Gastrocnemius medialis (tissue), 4 donors: ENCODE data around the gene MCM5. TPM values are rescaled to one million over a fixed set of nuclear protein-coding genes. Genes with fewer than 3 reads are reported as not detected.

ENCODE experiments used
- ATAC-seq, 2 donors: fragments of 150-250 bp; one replicate each; pipeline ENCODE4 v1.9.1; 2016
- DNase-seq, 2 donors: peaks; one replicate each; pipeline ENCODE4 v3.0.0-alpha.2; 2019
- H3K27ac ChIP-seq, 4 donors: fragments of 200-600 bp; sonication (generic); 1 replicate in 1 of 4; 2 replicates in 3 of 4; pipeline ENCODE4 v1.5.1; 2016 to 2018; ENCODE audit warnings: mild to moderate bottlenecking in 2 of 4, moderate library complexity in 1 of 4
- H3K27me3 ChIP-seq, 3 donors: fragments of 200-600 bp; sonication (generic) in 2 of 3; 1 replicate in 1 of 3; 2 replicates in 2 of 3; pipeline versions ENCODE4 v1.5.1 to v1.6.0; 2016 to 2019; ENCODE audit warnings: mild to moderate bottlenecking in 1 of 3, moderate library complexity in 1 of 3
- H3K36me3 ChIP-seq, 2 donors: fragments of 200-600 bp; sonication (generic) in 1 of 2; one replicate each; pipeline ENCODE4 v1.5.1; 2017 to 2018
- H3K4me1 ChIP-seq, 2 donors: fragments of 200-600 bp; sonication (generic) in 1 of 2; one replicate each; pipeline ENCODE4 v1.5.1; 2016 to 2017; ENCODE audit warnings: mild to moderate bottlenecking in 2 of 2
- H3K4me3 ChIP-seq, 4 donors: fragments of 200-600 bp; sonication (generic) in 3 of 4; 1 replicate in 1 of 4; 2 replicates in 3 of 4; pipeline ENCODE4 v1.5.1; 2016 to 2019; ENCODE audit warnings: mild to moderate bottlenecking in 2 of 4
- H3K9me3 ChIP-seq, 3 donors: fragments of 200-600 bp; sonication (generic) in 2 of 3; 1 replicate in 1 of 3; 2 replicates in 2 of 3; pipeline ENCODE4 v1.5.1; 2016 to 2019
- POLR2A ChIP-seq, 2 donors: fragments of 450-650 bp; IDR thresholded peaks; one replicate each; pipeline ENCODE4 v1.6.1; 2017; ENCODE audit warnings: antibody characterized with exemption in 2 of 2, mild to moderate bottlenecking in 2 of 2, moderate library complexity in 2 of 2
- in situ Hi-C, 4 donors: fragments of 200-750 bp; cut with MboI; loops; one replicate each; pipeline versions ENCODE4 v1.15.0 to v1.8.0; 2017; ENCODE audit warnings: low sequenced_read_pairs in 4 of 4
- intact Hi-C: fragments of 100-400 bp; cut with DNase I; formaldehyde crosslinking; loops from one replicate; pipeline ENCODE4 v1.15.1; 2023; ENCODE audit warnings: low total_unique reads
- total RNA-seq, 4 donors: library from RNA; depleted of rRNA; stranded (reverse); fragments of >200 nt; gene quantifications; one replicate each; pipeline versions ENCODE4 v1.1.0 to v1.2.3, GENCODE V29; 2016
- TF ChIP-seq, protein P1 (sequence below), 5 experiments: fragments of 450-650 bp in 3 of 5; fragments of 200-600 bp in 2 of 5; sonication (generic) in 2 of 5; IDR thresholded peaks in 4 of 5; conservative IDR thresholded peaks in 1 of 5; 1 replicate in 4 of 5; 2 replicates in 1 of 5; pipeline ENCODE4 v1.5.1; 2016 to 2019; ENCODE audit warnings: antibody characterized with exemption in 5 of 5, mild to moderate bottlenecking in 3 of 5, moderate library complexity in 3 of 5

MCM5 gene
- total RNA-seq, 4 donors from 2014 or later = 7.1 to 19.3 (median 14.9) TPM

DNA sequence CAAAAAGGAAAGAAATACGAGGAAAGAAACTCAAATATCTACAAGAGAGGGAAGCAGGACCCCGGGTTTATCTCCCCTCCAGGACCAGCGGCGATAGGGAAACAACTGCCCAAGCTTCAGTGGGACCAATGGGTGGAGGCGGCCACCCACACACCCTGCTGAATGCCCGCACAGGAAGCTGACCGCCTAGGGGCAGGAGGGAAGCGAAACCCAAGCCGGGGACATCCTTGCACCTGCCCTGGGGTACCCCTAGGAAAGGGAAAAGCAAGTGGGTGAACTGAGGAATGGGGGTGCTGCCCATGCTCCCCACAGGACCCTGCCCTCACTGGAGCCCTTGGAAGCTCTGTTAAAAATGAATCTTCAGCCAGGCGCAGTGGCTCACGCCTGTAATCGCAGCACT, 46.6 kb upstream of the MCM5 start:
- DNase-seq (no peak), ATAC-seq (no peak)
- peaks cover 16 to 24% of the 10 kb centered on the region in 2 donors for H3K4me1 ChIP-seq
- no peaks in the 10 kb centered on the region for H3K27me3 ChIP-seq
- no peak overlapping the region for H3K4me3 ChIP-seq
- H3K36me3 ChIP-seq = peaks cover 0 to 2% of the 10 kb centered on the region in 2 donors
- H3K27ac ChIP-seq = no peak overlapping the region
- no peaks in the 10 kb centered on the region for H3K9me3 ChIP-seq
- TF ChIP-seq, protein P1, sequence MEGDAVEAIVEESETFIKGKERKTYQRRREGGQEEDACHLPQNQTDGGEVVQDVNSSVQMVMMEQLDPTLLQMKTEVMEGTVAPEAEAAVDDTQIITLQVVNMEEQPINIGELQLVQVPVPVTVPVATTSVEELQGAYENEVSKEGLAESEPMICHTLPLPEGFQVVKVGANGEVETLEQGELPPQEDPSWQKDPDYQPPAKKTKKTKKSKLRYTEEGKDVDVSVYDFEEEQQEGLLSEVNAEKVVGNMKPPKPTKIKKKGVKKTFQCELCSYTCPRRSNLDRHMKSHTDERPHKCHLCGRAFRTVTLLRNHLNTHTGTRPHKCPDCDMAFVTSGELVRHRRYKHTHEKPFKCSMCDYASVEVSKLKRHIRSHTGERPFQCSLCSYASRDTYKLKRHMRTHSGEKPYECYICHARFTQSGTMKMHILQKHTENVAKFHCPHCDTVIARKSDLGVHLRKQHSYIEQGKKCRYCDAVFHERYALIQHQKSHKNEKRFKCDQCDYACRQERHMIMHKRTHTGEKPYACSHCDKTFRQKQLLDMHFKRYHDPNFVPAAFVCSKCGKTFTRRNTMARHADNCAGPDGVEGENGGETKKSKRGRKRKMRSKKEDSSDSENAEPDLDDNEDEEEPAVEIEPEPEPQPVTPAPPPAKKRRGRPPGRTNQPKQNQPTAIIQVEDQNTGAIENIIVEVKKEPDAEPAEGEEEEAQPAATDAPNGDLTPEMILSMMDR (IDR thresholded peaks at IDR 0.05 in 4 of 5, conservative IDR thresholded peaks at IDR 0.05 in 1 of 5) = no peak
- intact Hi-C loops = loop anchor here (10.0 kb wide), 2 partner anchors 81 to 771 kb away; no protein-coding TSS in a partner anchor
- in situ Hi-C loops = no loop called here

GRCh38 chr22:35354068-35354467, 45.9 kb upstream of the MCM5 start:
- H3K9me3 ChIP-seq = no peaks in the 10 kb centered on the region
- no peak overlapping the region for H3K4me3 ChIP-seq
- in situ Hi-C loops = no loop called here
- DNase-seq (no peak), ATAC-seq (no peak)
- no peaks in the 10 kb centered on the region for H3K27me3 ChIP-seq
- intact Hi-C loops = loop anchor here (10.0 kb wide), 2 partner anchors 81 to 771 kb away; no protein-coding TSS in a partner anchor
- no peaks in the 10 kb centered on the region for H3K36me3 ChIP-seq
- no peak overlapping the region for H3K27ac ChIP-seq
- H3K4me1 ChIP-seq = peaks cover 16 to 24% of the 10 kb centered on the region in 2 donors
- TF ChIP-seq POLR2A (IDR thresholded peaks at IDR 0.05) = no peak
- TF ChIP-seq, protein P1 (IDR thresholded peaks at IDR 0.05 in 4 of 5, conservative IDR thresholded peaks at IDR 0.05 in 1 of 5) = no peak

DNA sequence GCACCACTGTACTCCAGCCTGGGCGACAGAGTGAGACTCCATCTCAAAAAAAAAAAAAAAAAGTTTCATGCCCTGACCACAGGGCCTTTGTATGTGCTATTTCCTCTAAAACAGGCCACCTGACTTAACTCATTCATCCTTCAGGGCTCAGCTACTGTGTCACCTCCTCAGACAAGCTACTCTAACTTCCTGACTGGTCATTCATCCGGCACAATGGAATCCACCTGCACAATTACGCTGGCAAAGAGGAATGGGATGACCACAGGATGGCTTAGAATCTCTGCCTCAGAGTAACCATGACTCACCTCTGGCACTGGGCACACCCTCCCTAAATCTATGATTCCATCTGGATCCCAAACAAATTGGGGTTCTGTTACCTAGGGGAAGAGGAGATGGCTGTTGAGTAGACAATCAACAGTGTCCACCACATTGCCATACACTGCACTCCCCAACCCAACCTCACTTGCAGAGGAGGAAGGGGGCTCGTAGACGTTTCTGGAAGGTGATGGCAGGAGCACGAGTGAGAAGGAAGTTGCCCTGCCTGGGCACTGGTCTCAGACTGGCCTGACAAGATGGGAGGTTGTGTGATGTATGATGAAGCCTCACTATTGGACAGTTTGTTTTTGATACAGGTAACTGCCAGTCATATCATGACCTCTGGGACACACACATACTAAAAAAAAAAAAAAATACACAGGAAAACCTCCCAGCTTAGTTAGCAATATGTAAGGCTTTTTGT, 41.9 kb upstream of the MCM5 start:
- Histone ChIP-seq H3K4me1 (no peaks in the 10 kb centered on the region), H3K27me3 (no peaks in the 10 kb centered on the region), H3K27ac (no peak overlapping the region), H3K36me3 (no peaks in the 10 kb centered on the region), H3K4me3 (no peak overlapping the region), H3K9me3 (no peaks in the 10 kb centered on the region)
- DNase-seq (no peak), ATAC-seq (no peak)
- intact Hi-C loops (loop anchor here (10.0 kb wide), 2 partner anchors 77 to 767 kb away; no protein-coding TSS in a partner anchor), in situ Hi-C loops (no loop called here)
- TF ChIP-seq, protein P1 (IDR thresholded peaks at IDR 0.05 in 4 of 5, conservative IDR thresholded peaks at IDR 0.05 in 1 of 5) = no peak
- no peak for TF ChIP-seq POLR2A (IDR thresholded peaks at IDR 0.05)

DNA sequence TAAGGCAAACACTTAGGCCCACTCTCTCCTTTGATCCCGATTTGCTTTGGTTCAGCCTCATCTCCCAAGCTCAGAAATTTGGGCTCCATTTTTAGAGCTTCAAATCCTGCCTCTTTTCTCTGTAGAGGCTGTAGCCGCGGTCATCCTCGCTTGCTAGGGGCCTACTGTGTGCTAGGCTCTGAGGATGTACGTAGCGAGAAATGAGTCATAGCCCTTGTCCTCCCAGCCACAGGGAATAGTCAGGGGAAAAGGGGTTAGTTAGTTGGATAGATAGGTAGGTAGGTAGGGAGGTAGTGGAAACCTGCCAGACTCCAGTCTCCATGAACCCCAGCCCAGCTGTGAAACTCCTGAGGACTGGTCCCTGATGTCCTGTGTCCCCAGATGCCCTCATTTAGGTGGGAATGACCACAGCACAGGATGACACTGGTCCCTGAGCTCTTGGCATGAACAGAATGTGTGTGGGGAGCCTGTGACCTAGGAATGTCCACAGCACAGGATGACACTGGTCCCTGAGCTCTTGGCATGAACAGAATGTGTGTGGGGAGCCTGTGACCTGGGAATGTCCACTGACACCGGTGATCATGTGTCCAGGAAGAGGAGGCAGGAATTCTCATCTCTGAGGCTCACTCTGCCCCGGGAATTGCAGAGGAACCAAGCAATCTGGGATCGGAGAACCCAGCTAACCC, 40.4 kb upstream of the MCM5 start:
- TF ChIP-seq, protein P1 (IDR thresholded peaks at IDR 0.05 in 4 of 5, conservative IDR thresholded peaks at IDR 0.05 in 1 of 5) = no peak
- TF ChIP-seq POLR2A (IDR thresholded peaks at IDR 0.05) = no peak
- ATAC-seq (no peak), DNase-seq (no peak)
- no peaks in the 10 kb centered on the region for H3K36me3 ChIP-seq
- in situ Hi-C loops (no loop called here), intact Hi-C loops (loop anchor here (10.0 kb wide), 2 partner anchors 75 to 765 kb away; no protein-coding TSS in a partner anchor)
- H3K4me3 ChIP-seq = no peak overlapping the region
- no peaks in the 10 kb centered on the region for H3K9me3 ChIP-seq
- no peaks in the 10 kb centered on the region for H3K4me1 ChIP-seq
- H3K27me3 ChIP-seq = no peaks in the 10 kb centered on the region
- no peak overlapping the region for H3K27ac ChIP-seq
